NB4 (cell line): ENCODE results near the gene PEAK3.

ENCODE experiments used
- CTCF ChIP-seq: IDR thresholded peaks from one replicate; pipeline ENCODE4 v1.5.1; 2012; ENCODE audit warnings: low read depth, low read length
- POLR2A ChIP-seq: IDR thresholded peaks from 2 replicates; pipeline ENCODE4 v1.6.1; 2011; ENCODE audit warnings: mild to moderate bottlenecking; ENCODE audit not compliant: insufficient read length; ENCODE audit errors: extremely low read depth

GRCh38 chr19:2249010-2249866, 32.7 kb downstream of the PEAK3 start, which contains the start of gene AMH:
- no peak for TF ChIP-seq CTCF
- no peak for TF ChIP-seq POLR2A
